ENCODE measurements around the gene FOXJ1.

The FOXJ1 gene

GRCh38 chr17:76164331-76164730 lies 23.3 kb upstream of the FOXJ1 start:
- Histone ChIP-seq H3K4me3 (ENCODE audit: low read depth, low read length) (no peak overlapping the region), H3K4ac (ENCODE audit: low read depth, low read length) (no peak overlapping the region), H4K12ac (ENCODE audit: low read depth, low read length) (no peak overlapping the region), H2AK5ac (ENCODE audit: low read length) (no peak overlapping the region), H3K4me2 (ENCODE audit: low read length) (no peak overlapping the region), H3K18ac (ENCODE audit: low read length) (no peak overlapping the region), H3K14ac (ENCODE audit: low read length) (no peak overlapping the region), H3K23ac (ENCODE audit: low read length) (no peak overlapping the region), H2BK12ac (ENCODE audit: low read length) (no peak overlapping the region), H3K27me3 (ENCODE audit: insufficient read depth, low read length) (no peaks in the 10 kb centered on the region), H3K9me3 (ENCODE audit: insufficient read depth, low read depth, low read length) (no peaks in the 10 kb centered on the region), H3K4me1 (ENCODE audit: control insufficient read depth in 1 of 2, insufficient read depth in 2 of 2, low read length in 2 of 2) (no peaks in the 10 kb centered on the region), H3K79me1 (ENCODE audit: low read length) (no peaks in the 10 kb centered on the region), H3K9ac (ENCODE audit: low read length) (no peak overlapping the region), H4K8ac (ENCODE audit: low read depth, low read length) (no peak overlapping the region), H2AFZ (ENCODE audit: insufficient read depth, low read length, poor library complexity) (no peak overlapping the region), H3K79me2 (ENCODE audit: control insufficient read depth, insufficient read depth, low read length, poor library complexity) (no peaks in the 10 kb centered on the region), H2BK5ac (ENCODE audit: low read depth, low read length, poor library complexity) (no peak overlapping the region), H3K27ac (ENCODE audit: low read depth, low read length) (no peak overlapping the region), H2BK120ac (ENCODE audit: insufficient read depth, low read length, poor library complexity) (no peak overlapping the region), H4K91ac (ENCODE audit: low read depth, low read length) (no peak overlapping the region), H3K36me3 (ENCODE audit: control insufficient read depth in 1 of 2, insufficient read depth in 2 of 2, low read length in 2 of 2) (no peaks in the 10 kb centered on the region)
- no peak for DNase-seq
- no CpG with 5 or more reads among the region's 2 CpGs for WGBS (ENCODE audit: extremely low coverage, insufficient coverage, insufficient read length)

- H4K12ac ChIP-seq (ENCODE audit: low read depth, low read length), result no peak overlapping the region
- H4K91ac ChIP-seq (ENCODE audit: low read depth, low read length), result no peak overlapping the region
- no peak for DNase-seq
- WGBS (ENCODE audit: extremely low coverage, insufficient coverage, insufficient read length), result no CpG with 5 or more reads among the region's 4 CpGs
- no peak overlapping the region for H4K8ac ChIP-seq (ENCODE audit: low read depth, low read length)
- H2BK12ac ChIP-seq (ENCODE audit: low read length), result no peak overlapping the region
- no peaks in the 10 kb centered on the region for H3K79me1 ChIP-seq (ENCODE audit: low read length)
- no peak overlapping the region for H3K9ac ChIP-seq (ENCODE audit: low read length)
- H3K27ac ChIP-seq (ENCODE audit: low read depth, low read length), result no peak overlapping the region
- H3K27me3 ChIP-seq (ENCODE audit: insufficient read depth, low read length), result no peaks in the 10 kb centered on the region
- H2BK120ac ChIP-seq (ENCODE audit: insufficient read depth, low read length, poor library complexity), result no peak overlapping the region
- no peaks in the 10 kb centered on the region for H3K4me1 ChIP-seq (ENCODE audit: control insufficient read depth in 1 of 2, insufficient read depth in 2 of 2, low read length in 2 of 2)
- H3K4ac ChIP-seq (ENCODE audit: low read depth, low read length), result no peak overlapping the region
- H2BK5ac ChIP-seq (ENCODE audit: low read depth, low read length, poor library complexity), result no peak overlapping the region
- no peak overlapping the region for H2AFZ ChIP-seq (ENCODE audit: insufficient read depth, low read length, poor library complexity)
- H3K18ac ChIP-seq (ENCODE audit: low read length), result no peak overlapping the region
- no peaks in the 10 kb centered on the region for H3K79me2 ChIP-seq (ENCODE audit: control insufficient read depth, insufficient read depth, low read length, poor library complexity)
- no peak overlapping the region for H2AK5ac ChIP-seq (ENCODE audit: low read length)
- no peaks in the 10 kb centered on the region for H3K9me3 ChIP-seq (ENCODE audit: insufficient read depth, low read depth, low read length)
- H3K4me3 ChIP-seq (ENCODE audit: low read depth, low read length), result no peak overlapping the region
- no peaks in the 10 kb centered on the region for H3K36me3 ChIP-seq (ENCODE audit: control insufficient read depth in 1 of 2, insufficient read depth in 2 of 2, low read length in 2 of 2)
- H3K4me2 ChIP-seq (ENCODE audit: low read length), result no peak overlapping the region
- no peak overlapping the region for H3K14ac ChIP-seq (ENCODE audit: low read length)
- H3K23ac ChIP-seq (ENCODE audit: low read length), result no peak overlapping the region
These were observed 22.9 kb upstream of the FOXJ1 start for GRCh38 chr17:76163919-76164318.

GRCh38 chr17:76161619-76162266 lies 20.7 kb upstream of the FOXJ1 start:
- Histone ChIP-seq H2BK120ac (ENCODE audit: insufficient read depth, low read length, poor library complexity) (no peak overlapping the region), H4K91ac (ENCODE audit: low read depth, low read length) (no peak overlapping the region)
- no CpG with 5 or more reads among the region's 20 CpGs for WGBS (ENCODE audit: extremely low coverage, insufficient coverage, insufficient read length)

GRCh38 chr17:76160896-76161528 lies 20.0 kb upstream of the FOXJ1 start:
- Histone ChIP-seq H4K12ac (ENCODE audit: low read depth, low read length) (no peak overlapping the region), H3K23ac (ENCODE audit: low read length) (no peak overlapping the region), H4K8ac (ENCODE audit: low read depth, low read length) (no peak overlapping the region), H2BK120ac (ENCODE audit: insufficient read depth, low read length, poor library complexity) (no peak overlapping the region), H3K9ac (ENCODE audit: low read length) (no peak overlapping the region), H3K18ac (ENCODE audit: low read length) (no peak overlapping the region), H2AK5ac (ENCODE audit: low read length) (no peak overlapping the region), H3K36me3 (ENCODE audit: control insufficient read depth in 1 of 2, insufficient read depth in 2 of 2, low read length in 2 of 2) (no peaks in the 10 kb centered on the region), H3K27me3 (ENCODE audit: insufficient read depth, low read length) (no peaks in the 10 kb centered on the region), H3K79me2 (ENCODE audit: control insufficient read depth, insufficient read depth, low read length, poor library complexity) (no peaks in the 10 kb centered on the region), H3K4me1 (ENCODE audit: control insufficient read depth in 1 of 2, insufficient read depth in 2 of 2, low read length in 2 of 2) (no peaks in the 10 kb centered on the region), H3K9me3 (ENCODE audit: insufficient read depth, low read depth, low read length) (no peaks in the 10 kb centered on the region), H3K79me1 (ENCODE audit: low read length) (no peaks in the 10 kb centered on the region), H3K4me2 (ENCODE audit: low read length) (no peak overlapping the region), H4K91ac (ENCODE audit: low read depth, low read length) (no peak overlapping the region), H3K14ac (ENCODE audit: low read length) (no peak overlapping the region), H3K27ac (ENCODE audit: low read depth, low read length) (no peak overlapping the region), H3K4me3 (ENCODE audit: low read depth, low read length) (no peak overlapping the region), H2BK12ac (ENCODE audit: low read length) (no peak overlapping the region), H2BK5ac (ENCODE audit: low read depth, low read length, poor library complexity) (no peak overlapping the region), H2AFZ (ENCODE audit: insufficient read depth, low read length, poor library complexity) (no peak overlapping the region), H3K4ac (ENCODE audit: low read depth, low read length) (no peak overlapping the region)
- WGBS (ENCODE audit: extremely low coverage, insufficient coverage, insufficient read length), result no CpG with 5 or more reads among the region's 8 CpGs
- no peak for DNase-seq

More at GRCh38 chr17:76161619-76162266, 20.7 kb upstream of the FOXJ1 start:
- H3K4ac ChIP-seq (ENCODE audit: low read depth, low read length), result no peak overlapping the region
- H2AFZ ChIP-seq (ENCODE audit: insufficient read depth, low read length, poor library complexity), result no peak overlapping the region
- H3K14ac ChIP-seq (ENCODE audit: low read length), result no peak overlapping the region
- no peaks in the 10 kb centered on the region for H3K79me2 ChIP-seq (ENCODE audit: control insufficient read depth, insufficient read depth, low read length, poor library complexity)
- H2BK5ac ChIP-seq (ENCODE audit: low read depth, low read length, poor library complexity), result no peak overlapping the region
- no peaks in the 10 kb centered on the region for H3K36me3 ChIP-seq (ENCODE audit: control insufficient read depth in 1 of 2, insufficient read depth in 2 of 2, low read length in 2 of 2)
- H3K79me1 ChIP-seq (ENCODE audit: low read length), result no peaks in the 10 kb centered on the region
- no peak overlapping the region for H3K4me3 ChIP-seq (ENCODE audit: low read depth, low read length)
- H3K4me2 ChIP-seq (ENCODE audit: low read length), result no peak overlapping the region
- H3K27me3 ChIP-seq (ENCODE audit: insufficient read depth, low read length), result no peaks in the 10 kb centered on the region
- H3K9ac ChIP-seq (ENCODE audit: low read length), result no peak overlapping the region
- H3K18ac ChIP-seq (ENCODE audit: low read length), result no peak overlapping the region
- H3K9me3 ChIP-seq (ENCODE audit: insufficient read depth, low read depth, low read length), result no peaks in the 10 kb centered on the region
- H2BK12ac ChIP-seq (ENCODE audit: low read length), result no peak overlapping the region
- H4K12ac ChIP-seq (ENCODE audit: low read depth, low read length), result no peak overlapping the region
- H3K27ac ChIP-seq (ENCODE audit: low read depth, low read length), result no peak overlapping the region
- H3K23ac ChIP-seq (ENCODE audit: low read length), result no peak overlapping the region
- DNase-seq, result no peak
- H2AK5ac ChIP-seq (ENCODE audit: low read length), result no peak overlapping the region
- H4K8ac ChIP-seq (ENCODE audit: low read depth, low read length), result no peak overlapping the region
- no peaks in the 10 kb centered on the region for H3K4me1 ChIP-seq (ENCODE audit: control insufficient read depth in 1 of 2, insufficient read depth in 2 of 2, low read length in 2 of 2)
